Uterus (tissue), 4 donors: Measurements from ENCODE around the gene SKIDA1. TPM values are rescaled to one million over a fixed set of nuclear protein-coding genes. Genes with fewer than 3 reads are reported as not detected.
A peak's percentile ranks its signal among the peaks of the same experiment; 100 is the strongest.
"Not testable (repeated sequence)": the region's sequence is repeated elsewhere in the genome, so short reads cannot be mapped to it uniquely, and the experiment has no call there.

Experiments used
- DNase-seq, 2 donors: peaks; one replicate each; pipeline ENCODE4 v3.0.0-alpha.2; 2019 to 2020
- H3K27ac ChIP-seq, 2 donors: fragments of 200-600 bp; sonication (generic); 1 replicate in 1 of 2; 2 replicates in 1 of 2; pipeline ENCODE4 v1.5.1; 2016 to 2018
- H3K27me3 ChIP-seq, 2 donors: fragments of 200-600 bp; sonication (generic); one replicate each; pipeline ENCODE4 v1.5.1; 2018 to 2019; ENCODE audit warnings: control low read depth in 1 of 2
- H3K36me3 ChIP-seq, 2 donors: fragments of 200-600 bp; sonication (generic); one replicate each; pipeline ENCODE4 v1.5.1; 2019; ENCODE audit warnings: control low read depth in 1 of 2
- H3K4me1 ChIP-seq, 2 donors: fragments of 200-600 bp; sonication (generic); one replicate each; pipeline ENCODE4 v1.5.1; 2018 to 2019; ENCODE audit warnings: control low read depth in 1 of 2
- H3K4me3 ChIP-seq, 2 donors: fragments of 200-600 bp; sonication (generic); 1 replicate in 1 of 2; 2 replicates in 1 of 2; pipeline ENCODE4 v1.5.1; 2018 to 2019; ENCODE audit warnings: mild to moderate bottlenecking in 1 of 2
- H3K9me3 ChIP-seq, 2 donors: fragments of 200-600 bp; sonication (generic); one replicate each; pipeline ENCODE4 v1.5.1; 2019; ENCODE audit warnings: control low read depth in 1 of 2
- CTCF ChIP-seq, 4 experiments: fragments of 200-600 bp in 2 of 4; fragments of 450-650 bp in 2 of 4; sonication (generic) in 2 of 4; IDR thresholded peaks; one replicate each; pipeline ENCODE4 v1.5.1; 2016 to 2019; ENCODE audit warnings: antibody characterized with exemption in 4 of 4, mild to moderate bottlenecking in 2 of 4, moderate library complexity in 1 of 4
- POLR2A ChIP-seq, 2 donors: fragments of 450-650 bp; IDR thresholded peaks; one replicate each; pipeline ENCODE4 v1.6.1; 2016; ENCODE audit warnings: antibody characterized with exemption in 2 of 2, mild to moderate bottlenecking in 1 of 2, moderate library complexity in 1 of 2
- intact Hi-C: fragments of 100-400 bp; cut with DNase I; formaldehyde crosslinking; loops from one replicate; pipeline ENCODE4 v1.15.1; 2023; ENCODE audit warnings: low total_unique reads
- total RNA-seq, 4 donors: library from RNA; depleted of rRNA in 3 of 4; stranded (reverse); fragments of >200 nt in 3 of 4; gene quantifications; one replicate each; pipeline versions ENCODE4 v1.1.0 to v1.2.4, GENCODE V29; 2014 to 2023
- donor health status: DM: yes; HTN: yes; CAD: no.

SKIDA1 gene
- total RNA-seq, 4 donors from 2014 or later, result 0.26 to 4.9 (median 1.6) TPM; not detected in 1

GRCh38 chr10:21552638-21553037, 27.2 kb upstream of the SKIDA1 start:
- intact Hi-C loops, result no loop called here

GRCh38 chr10:21547246-21547645, 21.8 kb upstream of the SKIDA1 start:
- Histone ChIP-seq H3K4me1 (no peaks in the 10 kb centered on the region), H3K9me3 (no peaks in the 10 kb centered on the region), H3K4me3 (no peak overlapping the region), H3K36me3 (no peaks in the 10 kb centered on the region), H3K27me3 (no peaks in the 10 kb centered on the region), H3K27ac (no peak overlapping the region)
- no peak for TF ChIP-seq POLR2A (IDR thresholded peaks at IDR 0.05)
- TF ChIP-seq CTCF (IDR thresholded peaks at IDR 0.05), result no peak
- intact Hi-C loops, result no loop called here
- no peak for DNase-seq

More at GRCh38 chr10:21552638-21553037, 27.2 kb upstream of the SKIDA1 start:
- Histone ChIP-seq H3K4me1 (no peaks in the 10 kb centered on the region), H3K4me3 (no peak overlapping the region), H3K36me3 (no peaks in the 10 kb centered on the region), H3K27me3 (no peaks in the 10 kb centered on the region), H3K27ac (no peak overlapping the region), H3K9me3 (no peaks in the 10 kb centered on the region)
- TF ChIP-seq CTCF (IDR thresholded peaks at IDR 0.05), result no peak
- no peak for TF ChIP-seq POLR2A (IDR thresholded peaks at IDR 0.05)
- no peak for DNase-seq

- DNase-seq, H3K9me3 ChIP-seq, H3K36me3 ChIP-seq, intact Hi-C loops, H3K4me3 ChIP-seq, H3K27me3 ChIP-seq, H3K27ac ChIP-seq, H3K4me1 ChIP-seq: not testable (repeated sequence)
These were observed 15.2 kb upstream of the SKIDA1 start for GRCh38 chr10:21540701-21541100.

- no peak for DNase-seq
- TF ChIP-seq POLR2A (IDR thresholded peaks at IDR 0.05), result no peak
- TF ChIP-seq CTCF (IDR thresholded peaks at IDR 0.05), result no peak
- Histone ChIP-seq H3K4me3 (no peak overlapping the region), H3K36me3 (no peaks in the 10 kb centered on the region), H3K27me3 (no peaks in the 10 kb centered on the region), H3K27ac (no peak overlapping the region), H3K4me1 (peaks cover 0 to 5% of the 10 kb centered on the region in 2 donors), H3K9me3 (no peaks in the 10 kb centered on the region)
- intact Hi-C loops, result no loop called here
These were observed 11.4 kb upstream of the SKIDA1 start for GRCh38 chr10:21536874-21537273.

GRCh38 chr10:21535976-21536375, 10.5 kb upstream of the SKIDA1 start:
- DNase-seq, H3K9me3 ChIP-seq, H3K4me3 ChIP-seq, H3K27me3 ChIP-seq, H3K36me3 ChIP-seq, intact Hi-C loops, H3K4me1 ChIP-seq: not testable (repeated sequence)
- peak overlapping the region in 1 of 2 donors; percentile 97 for H3K27ac ChIP-seq

GRCh38 chr10:21535494-21535965, 10.0 kb upstream of the SKIDA1 start:
- DNase-seq, result no peak
- intact Hi-C loops, result no loop called here
- TF ChIP-seq POLR2A (IDR thresholded peaks at IDR 0.05) (no peak), CTCF (IDR thresholded peaks at IDR 0.05) (no peak)
- Histone ChIP-seq H3K27ac (peak overlapping the region; percentile 97), H3K9me3 (no peaks in the 10 kb centered on the region), H3K4me1 (peaks cover 0 to 5% of the 10 kb centered on the region in 2 donors), H3K36me3 (no peaks in the 10 kb centered on the region), H3K27me3 (no peaks in the 10 kb centered on the region), H3K4me3 (peak overlapping the region; percentile 92 to 96)
